Caco-2 (cell line): Measurements from ENCODE around the gene DNMT3A. TPM values are rescaled to one million over a fixed set of nuclear protein-coding genes. Genes with fewer than 3 reads are reported as not detected.
A peak's percentile ranks its signal among the peaks of the same experiment; 100 is the strongest.

Source experiments
- BruUV-seq: library from RNA; stranded (reverse); fragments of 400-500 nt; replicated peaks from 2 replicates; lab custom pipeline; 2021; lab: Mats Ljungman, UMichigan
- CTCF ChIA-PET: fragments of 300-600 bp; sonication (Branson Sonifier 250); formaldehyde crosslinking; loops from one replicate; lab custom pipeline; 2022; ENCODE audit warnings: antibody characterized with exemption; lab: Charles Lee
- POLR2A ChIA-PET: fragments of 300-600 bp; sonication (Branson Sonifier 250); formaldehyde crosslinking; loops from one replicate; lab custom pipeline; 2022; ENCODE audit warnings: antibody characterized with exemption; lab: Charles Lee
- DNase-seq, 2 experiments: peaks; one replicate each; pipeline versions ENCODE4 v3.0.0 to v3.0.0-alpha.2; 2020 to 2022
- H3K27me3 ChIP-seq: replicated peaks from 2 replicates; pipeline ENCODE4 v1.6.0; 2011; ENCODE audit warnings: low read length; ENCODE audit not compliant: control insufficient read depth, insufficient read depth
- H3K36me3 ChIP-seq: 2 replicates; pipeline ENCODE4 v1.5.1; 2011; ENCODE audit warnings: low read length; ENCODE audit not compliant: control insufficient read depth, insufficient read depth
- H3K4me1 ChIP-seq: fragments of 250-450 bp; sonication (Bioruptor Pico); 2 replicates; pipeline ENCODE4 v1.5.1; 2020; ENCODE audit warnings: mild to moderate bottlenecking
- H3K4me3 ChIP-seq: 2 replicates; pipeline ENCODE4 v1.5.1; 2011; ENCODE audit warnings: low read depth, mild to moderate bottlenecking, control low read depth, low read length
- H3K9me3 ChIP-seq: fragments of 250-450 bp; sonication (Bioruptor Pico); 2 replicates; pipeline ENCODE4 v1.5.1; 2020; ENCODE audit warnings: mild to moderate bottlenecking, moderate library complexity
- H3K27ac Mint-ChIP-seq: one replicate; pipeline ENCODE4 v1.8.0; 2022; ENCODE audit warnings: mixed read lengths; ENCODE audit not compliant: unreplicated experiment
- H3K27me3 Mint-ChIP-seq: one replicate; pipeline ENCODE4 v1.8.0; 2022; ENCODE audit warnings: mixed read lengths; ENCODE audit not compliant: insufficient read depth, unreplicated experiment
- H3K36me3 Mint-ChIP-seq: one replicate; pipeline ENCODE4 v1.8.0; 2022; ENCODE audit warnings: mild to moderate bottlenecking, mixed read lengths; ENCODE audit not compliant: insufficient read depth, unreplicated experiment
- H3K4me1 Mint-ChIP-seq: one replicate; pipeline ENCODE4 v1.8.0; 2022; ENCODE audit warnings: low read depth, mixed read lengths; ENCODE audit not compliant: unreplicated experiment
- H3K4me3 Mint-ChIP-seq: one replicate; pipeline ENCODE4 v1.8.0; 2022; ENCODE audit warnings: mild to moderate bottlenecking, moderate library complexity, mixed read lengths; ENCODE audit not compliant: unreplicated experiment
- H3K9me3 Mint-ChIP-seq: one replicate; pipeline ENCODE4 v1.8.0; 2022; ENCODE audit warnings: mixed read lengths; ENCODE audit not compliant: unreplicated experiment
- intact Hi-C: fragments of 100-400 bp; cut with micrococcal nuclease; formaldehyde crosslinking; loops from one replicate; pipeline ENCODE4 v1.10.0; 2022; ENCODE audit not compliant: unreplicated experiment
- total RNA-seq: library from RNA; stranded (reverse); gene quantifications from 2 replicates; pipeline ENCODE4 v1.2.3, GENCODE V29; 2022
- TF ChIP-seq, protein P1 (sequence below), 2 experiments: fragments of 200-600 bp in 1 of 2; IDR thresholded peaks; 1 replicate in 1 of 2; 2 replicates in 1 of 2; pipeline versions ENCODE4 v1.5.1 to v1.8.0; 2011 to 2022; ENCODE audit warnings: antibody characterized with exemption in 1 of 2, control low read depth in 1 of 2, inconsistent platforms in 1 of 2, low read depth in 1 of 2, low read length in 1 of 2, mild to moderate bottlenecking in 1 of 2, moderate library complexity in 1 of 2; ENCODE audit not compliant: insufficient read depth in 1 of 2, severe bottlenecking in 1 of 2, unreplicated experiment in 1 of 2

Gene DNMT3A
- total RNA-seq, 1 experiment from 2014 or later: 72.2 TPM

- no peak overlapping the region for H3K4me3 Mint-ChIP-seq
- no peak for DNase-seq
- Histone ChIP-seq H3K27me3 (no peaks in the 10 kb centered on the region), H3K4me3 (no peak overlapping the region), H3K36me3 (no peaks in the 10 kb centered on the region; the same call in 1 of the 2 replicates), H3K4me1 (no peaks in the 10 kb centered on the region), H3K9me3 (no peaks in the 10 kb centered on the region)
- POLR2A ChIA-PET: no interaction called here
- no peaks in the 10 kb centered on the region for H3K9me3 Mint-ChIP-seq
- CTCF ChIA-PET: interaction anchor here (0.7 kb wide), 1 partner anchor 396 kb away, joined by 4 read pairs; no protein-coding TSS in a partner anchor
- BruUV-seq: no TSS peak
- no peaks in the 10 kb centered on the region for H3K4me1 Mint-ChIP-seq
- intact Hi-C loops: no loop called here
- H3K36me3 Mint-ChIP-seq: no peaks in the 10 kb centered on the region
- no peaks in the 10 kb centered on the region for H3K27me3 Mint-ChIP-seq
- TF ChIP-seq, protein P1, sequence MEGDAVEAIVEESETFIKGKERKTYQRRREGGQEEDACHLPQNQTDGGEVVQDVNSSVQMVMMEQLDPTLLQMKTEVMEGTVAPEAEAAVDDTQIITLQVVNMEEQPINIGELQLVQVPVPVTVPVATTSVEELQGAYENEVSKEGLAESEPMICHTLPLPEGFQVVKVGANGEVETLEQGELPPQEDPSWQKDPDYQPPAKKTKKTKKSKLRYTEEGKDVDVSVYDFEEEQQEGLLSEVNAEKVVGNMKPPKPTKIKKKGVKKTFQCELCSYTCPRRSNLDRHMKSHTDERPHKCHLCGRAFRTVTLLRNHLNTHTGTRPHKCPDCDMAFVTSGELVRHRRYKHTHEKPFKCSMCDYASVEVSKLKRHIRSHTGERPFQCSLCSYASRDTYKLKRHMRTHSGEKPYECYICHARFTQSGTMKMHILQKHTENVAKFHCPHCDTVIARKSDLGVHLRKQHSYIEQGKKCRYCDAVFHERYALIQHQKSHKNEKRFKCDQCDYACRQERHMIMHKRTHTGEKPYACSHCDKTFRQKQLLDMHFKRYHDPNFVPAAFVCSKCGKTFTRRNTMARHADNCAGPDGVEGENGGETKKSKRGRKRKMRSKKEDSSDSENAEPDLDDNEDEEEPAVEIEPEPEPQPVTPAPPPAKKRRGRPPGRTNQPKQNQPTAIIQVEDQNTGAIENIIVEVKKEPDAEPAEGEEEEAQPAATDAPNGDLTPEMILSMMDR (IDR thresholded peaks at IDR 0.05; ENCODE audit: insufficient read depth in 1 of 2, low read depth in 1 of 2, low read length in 1 of 2, severe bottlenecking in 1 of 2, unreplicated experiment in 1 of 2): no peak
- H3K27ac Mint-ChIP-seq: peak overlapping the region; percentile 20
Observed at GRCh38 chr2:25269233-25269632, 72.5 kb downstream of the DNMT3A start.

DNA sequence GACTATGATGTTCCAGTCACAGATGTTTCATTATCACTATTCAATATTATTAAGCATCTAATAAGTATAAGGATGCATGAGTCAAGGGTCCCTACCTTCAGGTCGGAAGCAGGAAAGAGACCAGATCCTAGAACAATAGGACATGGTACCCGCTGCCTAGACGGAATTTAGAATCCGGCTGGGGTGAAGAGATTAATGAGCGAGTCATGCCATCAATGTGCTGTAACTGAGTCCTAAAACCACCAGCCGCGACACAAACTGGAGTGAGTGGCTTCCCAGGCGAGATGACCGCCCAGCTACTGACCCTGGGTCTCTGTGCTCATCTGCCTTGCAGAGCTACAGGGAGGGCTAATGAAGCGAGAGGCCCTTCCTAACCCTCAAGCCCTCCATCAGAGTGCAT lies 73.6 kb downstream of the DNMT3A start:
- Mint-ChIP-seq H3K9me3 (no peaks in the 10 kb centered on the region), H3K36me3 (no peaks in the 10 kb centered on the region), H3K27ac (no peak overlapping the region), H3K4me1 (no peaks in the 10 kb centered on the region), H3K27me3 (no peaks in the 10 kb centered on the region), H3K4me3 (no peak overlapping the region)
- DNase-seq: no peak
- TF ChIP-seq, protein P1 (IDR thresholded peaks at IDR 0.05; ENCODE audit: insufficient read depth in 1 of 2, low read depth in 1 of 2, low read length in 1 of 2, severe bottlenecking in 1 of 2, unreplicated experiment in 1 of 2): no peak
- ChIA-PET CTCF (no interaction called here), POLR2A (no interaction called here)
- H3K36me3 ChIP-seq: no peaks in the 10 kb centered on the region; the same call in 1 of the 2 replicates
- H3K4me1 ChIP-seq: no peaks in the 10 kb centered on the region
- H3K27me3 ChIP-seq: no peaks in the 10 kb centered on the region
- H3K4me3 ChIP-seq: no peak overlapping the region
- intact Hi-C loops: no loop called here
- H3K9me3 ChIP-seq: no peaks in the 10 kb centered on the region
- no TSS peak for BruUV-seq

- no peaks in the 10 kb centered on the region for H3K27me3 ChIP-seq
- no peaks in the 10 kb centered on the region for H3K4me1 ChIP-seq
- Mint-ChIP-seq H3K36me3 (no peaks in the 10 kb centered on the region), H3K4me1 (no peaks in the 10 kb centered on the region), H3K9me3 (no peaks in the 10 kb centered on the region), H3K27me3 (no peaks in the 10 kb centered on the region), H3K4me3 (no peak overlapping the region), H3K27ac (no peak overlapping the region)
- DNase-seq: no peak
- ChIA-PET CTCF (no interaction called here), POLR2A (no interaction called here)
- TF ChIP-seq, protein P1 (IDR thresholded peaks at IDR 0.05; ENCODE audit: insufficient read depth in 1 of 2, low read depth in 1 of 2, low read length in 1 of 2, severe bottlenecking in 1 of 2, unreplicated experiment in 1 of 2): no peak
- no peaks in the 10 kb centered on the region for H3K9me3 ChIP-seq
- no TSS peak for BruUV-seq
- intact Hi-C loops: no loop called here
- no peaks in the 10 kb centered on the region; the same call in 1 of the 2 replicates for H3K36me3 ChIP-seq
- no peak overlapping the region for H3K4me3 ChIP-seq
Observed at GRCh38 chr2:25266399-25266798, 75.3 kb downstream of the DNMT3A start.
